Stimulated activated CD4-positive, alpha-beta T cell treated with anti-CD3 and anti-CD28 coated beads, TNF-alpha, amount 100 ng/mL, for 1 hour (primary cell): ENCODE results near the gene TAF15.

Source experiments
- DNase-seq, 3 donors: peaks; one replicate each; pipeline ENCODE4 v3.0.0-alpha.2; 2020; ENCODE audit warnings: low read depth in 3 of 3, low spot score in 1 of 3

TAF15 gene

GRCh38 chr17:35817196-35817595, 7.9 kb downstream of the TAF15 start:
- DNase-seq: no peak

GRCh38 chr17:35819455-35819854, 10.2 kb downstream of the TAF15 start:
- DNase-seq: no peak

DNA sequence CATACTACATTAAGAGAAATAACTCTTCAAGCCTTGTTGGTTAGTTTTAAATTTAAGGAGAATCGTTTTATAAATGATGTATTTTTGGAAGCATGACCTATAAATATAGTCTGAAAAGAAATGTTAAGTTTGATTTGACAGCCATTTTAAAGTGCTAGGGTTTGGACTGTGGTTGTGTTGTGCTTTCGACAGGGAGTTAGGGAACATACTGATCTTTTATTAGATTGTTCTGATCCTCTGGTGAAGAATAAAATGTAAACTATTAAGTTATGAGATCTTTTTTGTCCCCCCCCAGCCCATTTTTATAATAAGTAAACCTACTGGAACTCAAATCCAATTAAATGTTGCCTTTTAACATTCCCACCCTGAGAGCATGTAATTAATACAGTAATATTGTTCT, 12.0 kb downstream of the TAF15 start:
- no peak for DNase-seq

DNA sequence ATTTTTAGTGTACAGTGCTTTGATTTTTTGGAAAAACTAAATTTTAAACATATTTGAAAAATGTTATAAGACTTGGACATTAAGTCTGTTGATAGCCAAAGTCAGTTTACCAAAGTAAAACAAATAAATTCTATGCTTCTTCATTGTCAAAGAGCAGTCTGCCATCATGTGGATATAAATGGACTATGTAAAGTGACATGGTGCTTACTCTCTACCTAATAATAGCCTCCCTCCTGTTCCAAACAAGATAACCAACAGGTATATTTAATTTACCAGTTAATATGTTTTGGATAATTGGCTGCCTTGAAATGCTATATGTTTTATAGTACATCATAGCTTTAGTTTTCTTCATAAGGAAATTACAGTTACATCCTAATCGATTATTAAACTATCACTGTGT, 15.9 kb downstream of the TAF15 start:
- DNase-seq: no peak

- DNase-seq: no peak
Observed at GRCh38 chr17:35841101-35841500, 31.8 kb downstream of the TAF15 start.

- no peak for DNase-seq
Observed at GRCh38 chr17:35841505-35841904, 32.2 kb downstream of the TAF15 start.

DNA sequence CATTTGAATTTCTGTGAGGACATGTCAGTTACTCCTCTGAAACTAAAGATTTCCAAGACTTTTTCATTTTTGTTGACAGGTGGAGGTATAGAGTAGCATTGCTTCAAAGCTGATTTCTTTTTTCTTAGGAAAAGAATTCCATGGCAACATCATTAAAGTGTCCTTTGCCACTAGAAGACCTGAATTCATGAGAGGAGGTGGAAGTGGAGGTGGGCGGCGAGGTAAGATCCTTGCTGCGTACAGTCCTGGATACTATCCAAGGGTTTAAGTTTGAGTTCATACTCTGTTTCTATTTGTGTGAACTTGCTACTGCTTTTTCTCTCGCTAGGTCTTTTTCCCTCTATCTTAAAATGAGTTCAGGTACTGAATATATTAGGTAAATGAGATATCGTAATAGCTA, 33.0 kb downstream of the TAF15 start:
- DNase-seq: no peak

- DNase-seq: no peak
Observed at GRCh38 chr17:35843698-35844097, 34.4 kb downstream of the TAF15 start.

DNA sequence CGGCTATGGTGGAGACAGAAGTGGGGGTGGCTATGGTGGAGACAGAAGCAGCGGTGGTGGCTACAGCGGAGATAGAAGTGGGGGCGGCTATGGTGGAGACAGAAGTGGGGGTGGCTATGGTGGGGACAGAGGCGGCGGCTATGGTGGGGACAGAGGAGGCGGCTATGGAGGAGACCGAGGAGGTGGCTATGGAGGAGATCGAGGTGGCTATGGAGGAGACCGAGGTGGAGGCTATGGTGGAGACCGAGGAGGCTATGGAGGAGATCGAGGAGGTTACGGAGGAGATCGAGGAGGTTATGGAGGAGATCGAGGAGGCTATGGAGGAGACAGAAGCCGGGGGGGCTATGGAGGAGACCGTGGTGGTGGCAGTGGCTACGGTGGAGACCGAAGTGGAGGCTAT, 35.3 kb downstream of the TAF15 start:
- DNase-seq: no peak

DNA sequence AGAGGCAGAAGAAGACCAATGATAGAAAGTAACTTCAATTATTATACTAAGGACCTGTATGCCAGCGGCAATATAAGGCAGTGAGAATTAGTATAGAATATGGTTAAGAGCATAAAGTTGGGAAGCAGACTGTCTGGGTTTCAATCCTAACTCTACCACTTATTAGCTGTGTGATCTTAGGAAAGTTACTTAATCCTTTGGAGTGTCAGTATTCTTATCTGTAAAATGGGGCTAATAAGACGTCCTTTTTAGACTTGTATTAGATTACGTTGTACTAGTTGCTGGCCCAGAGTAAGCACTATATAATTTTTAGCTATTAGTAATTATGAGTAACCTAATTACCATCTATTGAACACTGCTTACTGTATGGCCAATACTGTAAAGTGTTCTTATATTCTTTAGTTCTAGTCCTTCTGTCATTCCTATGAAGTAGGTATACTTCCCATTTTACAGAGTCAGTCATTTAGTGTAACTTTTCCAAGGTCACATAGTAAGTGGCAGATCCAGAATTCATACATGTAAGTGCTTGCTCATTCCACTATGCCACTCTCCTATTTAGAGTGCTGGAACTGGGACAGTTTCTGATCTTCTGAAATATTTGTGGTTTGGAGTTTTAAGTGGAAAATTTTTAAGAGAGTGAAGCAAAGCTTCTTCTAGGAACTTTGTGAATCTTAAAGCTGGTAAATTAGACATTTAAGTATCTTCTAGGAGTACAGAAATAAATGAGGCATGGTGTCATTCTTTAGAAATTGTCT, 36.9 kb downstream of the TAF15 start:
- no peak for DNase-seq

DNA sequence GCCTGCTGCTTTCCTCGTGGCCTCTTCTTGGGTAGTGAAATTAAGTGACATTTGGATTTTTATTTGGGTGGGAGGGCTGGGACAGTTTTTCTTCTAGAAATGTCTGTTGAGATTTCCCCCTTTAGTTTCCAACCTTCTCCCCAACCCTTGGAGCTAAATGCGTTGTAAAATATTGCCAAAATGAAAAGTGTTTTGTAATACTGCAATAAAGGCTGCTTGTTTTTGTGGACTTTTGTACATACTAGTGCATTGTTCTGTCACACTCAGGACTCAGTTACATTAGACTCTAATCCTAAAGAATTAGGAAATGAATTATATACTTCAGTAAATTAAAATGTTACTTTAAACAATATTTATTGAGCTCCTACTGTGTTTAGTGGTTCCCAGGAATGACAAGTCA, 37.7 kb downstream of the TAF15 start:
- no peak for DNase-seq

- DNase-seq: no peak
Observed at GRCh38 chr17:35847633-35848373, 38.5 kb downstream of the TAF15 start.

- DNase-seq: peak in 2 of 3 donors; percentile 13 to 20
Observed at GRCh38 chr17:35849469-35850348, 40.4 kb downstream of the TAF15 start.

GRCh38 chr17:35855965-35856364, 46.7 kb downstream of the TAF15 start:
- no peak for DNase-seq

- no peak for DNase-seq
Observed at GRCh38 chr17:35856603-35857002, 47.3 kb downstream of the TAF15 start.

DNA sequence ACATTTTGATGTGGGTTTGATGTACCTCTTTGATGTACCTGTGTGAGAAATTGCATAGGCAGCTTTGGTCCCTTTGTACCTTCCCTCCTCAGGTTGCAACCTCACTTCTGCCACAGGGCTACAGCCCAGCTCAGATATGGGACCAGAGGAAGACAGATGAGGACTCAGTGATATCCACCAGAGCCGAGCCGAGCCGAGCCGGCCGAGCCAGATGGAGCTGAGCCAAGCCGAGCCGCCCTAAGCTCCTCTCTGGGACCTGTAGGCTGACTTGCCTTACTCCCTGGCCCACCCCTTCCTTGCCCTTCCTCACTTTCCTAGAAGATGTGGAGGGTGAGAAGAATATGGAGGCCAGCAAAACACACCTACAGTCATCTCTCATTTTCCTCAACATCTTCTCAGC, 55.6 kb downstream of the TAF15 start:
- DNase-seq: no peak

GRCh38 chr17:35865412-35866340, 56.4 kb downstream of the TAF15 start:
- DNase-seq: no peak

- DNase-seq: no peak
Observed at GRCh38 chr17:35866341-35866950, 57.2 kb downstream of the TAF15 start.

DNA sequence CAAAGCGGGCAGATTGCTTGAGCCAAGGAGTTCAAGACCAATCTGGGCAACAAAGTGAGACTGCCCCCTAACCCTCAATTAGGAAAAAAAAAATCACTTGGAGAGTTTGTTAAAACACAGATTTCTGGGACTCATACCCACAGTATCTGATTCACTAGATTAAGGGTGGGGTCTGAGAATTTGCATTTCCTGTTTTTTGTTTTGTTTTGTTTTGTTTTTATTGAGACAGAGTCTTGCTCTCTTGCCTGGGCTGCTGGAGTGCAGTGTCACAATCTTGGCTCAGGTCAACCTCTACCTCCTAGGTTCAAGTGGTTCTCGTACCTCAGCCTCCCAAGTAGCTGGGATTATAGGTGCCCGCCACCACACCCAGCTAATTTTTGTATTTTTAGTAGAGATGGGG, 58.3 kb downstream of the TAF15 start:
- DNase-seq: no peak

GRCh38 chr17:35868737-35869136, 59.5 kb downstream of the TAF15 start, which contains the start of gene HEATR9:
Gene HEATR9, minus strand, starts transcription at chr17:35868891. Its CDS starts 149 bp downstream, at chr17:35868742.
- no peak for DNase-seq
